Esophagus squamous epithelium (tissue), 4 donors: ENCODE measurements around the gene SRSF10.

ENCODE experiments used
- POLR2A ChIP-seq, 4 donors: fragments of 450-650 bp; IDR thresholded peaks; one replicate each; pipeline ENCODE4 v1.6.1; 2017; ENCODE audit warnings: antibody characterized with exemption in 4 of 4, mild to moderate bottlenecking in 4 of 4, moderate library complexity in 3 of 4
- TF ChIP-seq, protein P1 (sequence below), 6 experiments: fragments of 450-650 bp in 4 of 6; fragments of 200-600 bp in 2 of 6; sonication (generic) in 2 of 6; IDR thresholded peaks; one replicate each; pipeline ENCODE4 v1.5.1; 2016 to 2019; ENCODE audit warnings: antibody characterized with exemption in 6 of 6, mild to moderate bottlenecking in 4 of 6, moderate library complexity in 4 of 6

DNA sequence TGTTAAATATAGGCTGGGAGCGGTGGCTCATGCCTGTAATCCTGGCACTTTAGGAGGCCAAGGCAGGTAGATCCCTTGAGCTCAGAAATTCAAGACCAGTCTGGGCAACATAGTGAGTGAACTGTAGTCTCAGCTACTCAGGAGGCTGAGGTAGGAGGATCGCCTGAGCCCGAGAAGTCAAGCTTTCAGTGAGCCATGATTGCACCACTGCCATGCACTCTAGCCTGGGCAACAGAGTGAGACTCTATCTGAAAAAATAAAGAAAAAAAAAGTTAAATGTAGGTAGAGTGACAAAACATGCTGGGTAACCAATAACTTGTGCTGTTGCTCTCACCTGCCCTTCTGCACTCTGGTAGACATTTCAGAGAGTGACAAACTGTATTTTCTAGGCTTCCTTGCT is 25.0 kb upstream of the SRSF10 start:
- no peak for TF ChIP-seq POLR2A (IDR thresholded peaks at IDR 0.05)
- TF ChIP-seq, protein P1, sequence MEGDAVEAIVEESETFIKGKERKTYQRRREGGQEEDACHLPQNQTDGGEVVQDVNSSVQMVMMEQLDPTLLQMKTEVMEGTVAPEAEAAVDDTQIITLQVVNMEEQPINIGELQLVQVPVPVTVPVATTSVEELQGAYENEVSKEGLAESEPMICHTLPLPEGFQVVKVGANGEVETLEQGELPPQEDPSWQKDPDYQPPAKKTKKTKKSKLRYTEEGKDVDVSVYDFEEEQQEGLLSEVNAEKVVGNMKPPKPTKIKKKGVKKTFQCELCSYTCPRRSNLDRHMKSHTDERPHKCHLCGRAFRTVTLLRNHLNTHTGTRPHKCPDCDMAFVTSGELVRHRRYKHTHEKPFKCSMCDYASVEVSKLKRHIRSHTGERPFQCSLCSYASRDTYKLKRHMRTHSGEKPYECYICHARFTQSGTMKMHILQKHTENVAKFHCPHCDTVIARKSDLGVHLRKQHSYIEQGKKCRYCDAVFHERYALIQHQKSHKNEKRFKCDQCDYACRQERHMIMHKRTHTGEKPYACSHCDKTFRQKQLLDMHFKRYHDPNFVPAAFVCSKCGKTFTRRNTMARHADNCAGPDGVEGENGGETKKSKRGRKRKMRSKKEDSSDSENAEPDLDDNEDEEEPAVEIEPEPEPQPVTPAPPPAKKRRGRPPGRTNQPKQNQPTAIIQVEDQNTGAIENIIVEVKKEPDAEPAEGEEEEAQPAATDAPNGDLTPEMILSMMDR (IDR thresholded peaks at IDR 0.05): no peak
